ENCODE measurements around the gene SLC6A8.
"Not testable (repeated sequence)": the region's sequence is repeated elsewhere in the genome, so short reads cannot be mapped to it uniquely, and the experiment has no call there.

SLC6A8 gene

GRCh38 chrX:153672531-153673427 lies 14.9 kb upstream of the SLC6A8 start:
- DNase-seq, result no peak

DNA sequence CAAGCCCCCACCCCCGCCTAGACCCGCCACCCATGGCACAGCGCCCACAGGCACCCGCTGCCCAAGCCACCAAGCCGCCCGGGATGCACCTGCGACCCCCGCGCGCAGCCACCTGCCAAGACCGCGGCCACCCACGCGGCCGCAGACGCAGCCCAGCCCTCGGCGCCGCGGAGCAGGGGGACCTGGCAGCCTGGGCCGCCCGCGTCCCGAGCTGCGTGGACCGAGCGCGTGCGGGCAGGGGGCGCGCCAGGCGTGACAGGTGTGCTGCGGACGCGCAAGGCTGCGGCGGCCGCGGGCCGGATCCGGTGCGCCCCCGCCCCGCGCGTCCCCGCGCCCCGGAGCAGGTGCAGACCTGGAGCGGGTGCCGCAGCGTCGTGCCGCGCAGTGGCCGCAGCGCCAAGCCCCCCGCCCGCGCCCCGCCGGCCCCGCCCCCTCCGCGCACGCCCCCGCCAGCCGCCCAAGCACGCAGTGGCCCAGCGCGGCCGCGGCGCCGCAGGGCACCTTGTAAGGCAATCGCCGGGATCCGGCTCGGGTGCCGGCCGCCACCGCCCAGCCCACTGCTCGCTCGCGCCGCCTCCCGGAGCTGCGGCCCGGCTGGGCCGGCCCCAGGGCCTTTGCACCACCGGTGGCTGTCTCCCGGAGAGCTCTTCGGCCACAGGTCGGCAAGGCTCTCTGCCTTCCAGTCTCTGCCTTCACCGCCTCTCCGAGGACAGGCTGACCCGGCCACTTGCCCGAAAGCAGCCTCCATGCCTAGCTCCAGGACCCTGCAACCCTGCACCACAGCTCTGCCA lies 14.1 kb upstream of the SLC6A8 start, which contains the start of gene PNCK:
Gene PNCK (minus strand): TSS at position 386 of the 791 bp plus-strand sequence. CDS start 737 bp downstream, outside the sequence.
- DNase-seq, result no peak

- no peak for DNase-seq
These were observed 13.4 kb upstream of the SLC6A8 start for GRCh38 chrX:153674219-153674851.

- no peak for DNase-seq
These were observed 6.6 kb upstream of the SLC6A8 start for GRCh38 chrX:153681175-153681574.

- DNase-seq, result not testable (repeated sequence)
These were observed 4.2 kb upstream of the SLC6A8 start for GRCh38 chrX:153683486-153683885.

- no peak for DNase-seq
These were observed 3.1 kb upstream of the SLC6A8 start for GRCh38 chrX:153684467-153685155.

- no peak for DNase-seq
These were observed 2.6 kb upstream of the SLC6A8 start for GRCh38 chrX:153685156-153685536.

DNA sequence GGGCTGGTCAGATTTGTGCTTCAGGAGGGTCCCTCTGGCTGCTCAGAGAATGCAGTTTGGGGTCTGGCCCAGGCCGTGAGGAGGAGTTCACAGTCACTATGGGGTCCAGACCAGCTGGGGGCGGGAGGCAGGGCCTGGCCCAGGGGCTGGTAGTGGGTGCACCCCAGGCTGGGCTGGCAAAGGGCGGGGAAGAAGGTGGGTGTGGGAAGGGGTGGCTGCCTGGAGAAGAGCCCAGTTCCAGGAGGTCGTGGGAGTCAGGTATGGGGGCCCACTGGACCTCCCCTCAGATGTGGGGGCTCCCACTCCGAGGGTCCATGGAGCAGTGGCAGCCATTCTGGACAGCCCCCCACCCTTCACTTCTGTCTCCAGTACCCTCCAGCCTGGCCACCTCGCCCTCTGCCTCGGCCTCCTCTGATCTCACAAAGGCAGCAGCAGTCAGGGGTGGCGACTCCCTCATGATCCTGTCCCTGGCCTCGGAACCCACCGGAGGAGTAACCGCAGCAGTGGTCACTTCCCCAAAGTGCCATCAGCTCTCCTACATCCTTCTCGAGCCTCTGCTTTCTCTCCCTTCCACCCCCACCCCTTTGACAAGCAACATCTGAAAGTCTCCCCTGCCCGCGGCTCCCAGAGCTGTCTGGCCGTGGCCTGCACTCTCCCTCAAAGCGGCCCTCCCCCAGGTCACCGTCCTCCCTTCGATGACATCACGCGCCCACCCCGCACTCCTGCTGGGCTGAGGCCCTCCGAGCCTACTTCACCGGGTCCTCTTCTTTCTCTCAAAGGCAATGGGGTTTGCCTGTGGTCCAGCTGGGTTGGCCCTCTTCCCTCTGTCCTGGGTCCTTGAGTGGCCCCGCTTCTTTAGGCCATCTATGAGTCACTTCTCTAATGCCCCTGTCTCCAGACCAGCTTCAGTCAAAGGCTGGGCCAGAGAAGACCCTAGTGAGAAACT lies 1.7 kb upstream of the SLC6A8 start:
- no peak for DNase-seq

GRCh38 chrX:153686711-153687110 lies 1.0 kb upstream of the SLC6A8 start:
- no peak for DNase-seq

- DNase-seq, result no peak
These were observed 345 bp downstream of the SLC6A8 start for GRCh38 chrX:153688071-153688470.

- no peak for DNase-seq
These were observed 780 bp downstream of the SLC6A8 start for GRCh38 chrX:153688506-153688905.

- DNase-seq, result peak; percentile 26
These were observed 1.3 kb downstream of the SLC6A8 start for GRCh38 chrX:153688911-153689590.

DNA sequence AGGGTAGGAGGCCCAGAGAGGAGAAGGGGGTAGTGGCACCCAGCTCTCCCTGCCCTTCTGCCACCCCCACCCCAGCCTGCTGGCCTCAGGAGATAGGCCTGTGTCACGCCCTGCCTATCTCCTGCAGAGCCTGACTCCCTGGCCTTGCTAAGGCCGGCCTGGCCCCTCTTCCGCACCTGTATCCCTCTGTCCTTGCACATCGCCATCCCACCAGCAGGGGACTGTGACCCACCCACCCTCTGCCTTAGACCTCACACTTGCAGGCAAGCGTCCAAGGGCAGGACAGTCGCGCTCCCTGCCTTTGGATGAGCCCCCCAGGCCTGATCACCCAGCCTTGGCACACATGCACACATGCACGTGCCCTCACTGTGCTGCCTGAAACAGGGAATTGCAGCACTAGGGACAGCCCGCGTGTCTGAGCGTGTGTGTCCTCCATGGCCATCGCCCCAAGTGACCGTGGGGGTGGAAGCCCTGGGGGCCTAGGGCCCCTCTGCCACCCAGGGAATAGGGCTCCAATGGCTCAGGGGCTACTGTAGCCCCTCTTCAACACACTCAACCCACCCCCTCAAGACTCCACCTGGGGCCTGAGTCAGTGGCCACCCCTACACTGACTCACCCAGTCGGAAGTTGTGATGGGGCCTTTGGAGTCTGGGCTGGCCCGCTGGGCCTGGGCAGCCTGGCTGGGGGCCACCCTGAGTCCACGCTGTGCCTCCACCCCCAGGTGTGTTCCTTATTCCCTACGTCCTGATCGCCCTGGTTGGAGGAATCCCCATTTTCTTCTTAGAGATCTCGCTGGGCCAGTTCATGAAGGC lies 2.1 kb downstream of the SLC6A8 start:
- DNase-seq, result no peak

- no peak for DNase-seq
These were observed 2.7 kb downstream of the SLC6A8 start for GRCh38 chrX:153690466-153690865.

- DNase-seq, result not testable (repeated sequence)
These were observed 3.5 kb downstream of the SLC6A8 start for GRCh38 chrX:153691032-153691827.

- DNase-seq, result no peak
These were observed 4.3 kb downstream of the SLC6A8 start for GRCh38 chrX:153692003-153692402.

DNA sequence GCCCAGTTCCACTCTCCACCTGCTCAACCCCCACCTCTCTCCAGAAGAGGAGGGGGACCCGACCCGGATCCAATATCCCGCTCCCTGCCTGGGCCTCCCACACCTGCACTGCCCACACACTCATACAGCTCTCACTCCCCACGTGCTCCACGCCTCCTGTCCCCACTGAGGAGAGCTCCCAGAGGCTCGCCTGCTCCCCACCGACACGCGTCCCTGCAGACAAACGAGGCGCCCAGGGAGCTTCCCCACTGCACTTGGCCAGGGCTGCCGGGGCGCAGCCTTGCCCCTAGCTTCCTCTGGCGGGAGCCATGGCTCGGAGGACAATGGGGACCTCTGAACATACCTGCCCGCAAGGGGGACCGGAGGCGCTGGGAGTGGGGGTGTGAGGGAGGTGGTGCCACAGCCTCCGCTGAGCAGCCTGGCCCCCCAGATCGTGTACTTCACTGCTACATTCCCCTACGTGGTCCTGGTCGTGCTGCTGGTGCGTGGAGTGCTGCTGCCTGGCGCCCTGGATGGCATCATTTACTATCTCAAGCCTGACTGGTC lies 5.0 kb downstream of the SLC6A8 start:
- no peak for DNase-seq

Measured in fibroblast of skin of scalp (primary cell).